Fibroblast of lung (primary cell): Measurements from ENCODE around the gene RRAGD.

Experiments used
- CTCF ChIP-seq, 2 donors: IDR thresholded peaks in 1 of 2; conservative IDR thresholded peaks in 1 of 2; 1 replicate in 1 of 2; 2 replicates in 1 of 2; pipeline ENCODE4 v1.5.1; 2011 to 2012; ENCODE audit warnings: low read length in 2 of 2, control low read depth in 1 of 2, inconsistent platforms in 1 of 2, low read depth in 1 of 2, mild to moderate bottlenecking in 1 of 2
- EZH2 ChIP-seq: IDR thresholded peaks from 2 replicates; pipeline ENCODE4 v1.5.1; 2012; ENCODE audit warnings: low read length, control low read depth, mild to moderate bottlenecking; ENCODE audit errors: missing control alignments

GRCh38 chr6:89458704-89459103, 46.6 kb upstream of the RRAGD start:
- TF ChIP-seq CTCF (conservative IDR thresholded peaks at IDR 0.05 in 1 of 2, IDR thresholded peaks at IDR 0.05 in 1 of 2; ENCODE audit: low read depth in 1 of 2, low read length in 2 of 2) (no peak), EZH2 (no peak)
